ENCODE measurements around the gene ARMC6. TPM values are rescaled to one million over a fixed set of nuclear protein-coding genes. Genes with fewer than 3 reads are reported as not detected.
A peak's percentile ranks its signal among the peaks of the same experiment; 100 is the strongest.

Gene ARMC6
- 15.9 TPM for total RNA-seq
- long read RNA-seq, transcript ARMC6-202 (8 exons, 2,383 nt): major isoform, 50 of 85 reads
- long read RNA-seq, transcript ARMC6-206 (9 exons, 2,488 nt): minor isoform, 15 of 85 reads
- long read RNA-seq, partial matches to known transcripts: 2 of 85 reads
- long read RNA-seq, other reads (novel, unspliced or antisense): 14 of 85 reads

- DNase-seq (ENCODE audit: low spot score): peak; percentile 94
- intact Hi-C loops (cut with DNase I): loop anchor here (2.0 to 5.0 kb wide), 2 partner anchors 29 to 116 kb away; partner anchors contain the start of genes COPE, DDX49 and SLC25A42
These were observed at the start of gene ARMC6, which contains the start of gene SUGP2 for GRCh38 chr19:19033426-19034203. Gene ARMC6, plus strand, starts transcription at chr19:19033603. Its CDS starts 607 bp downstream, at chr19:19034210. Gene SUGP2, minus strand, starts transcription at chr19:19033517. Its CDS starts 2,446 bp downstream, at chr19:19031071.

GRCh38 chr19:18984251-18984650, 49.2 kb upstream of the ARMC6 start:
- no peak for DNase-seq (ENCODE audit: low spot score)
- intact Hi-C loops (cut with DNase I): no loop called here

- intact Hi-C loops (cut with DNase I): no loop called here
- no peak for DNase-seq (ENCODE audit: low spot score)
These were observed 48.1 kb upstream of the ARMC6 start for GRCh38 chr19:18985257-18985656.

- DNase-seq (ENCODE audit: low spot score): no peak
- intact Hi-C loops (cut with DNase I): no loop called here
These were observed 45.9 kb upstream of the ARMC6 start for GRCh38 chr19:18987456-18987855.

GRCh38 chr19:18989316-18989715, 44.1 kb upstream of the ARMC6 start:
- no peak for DNase-seq (ENCODE audit: low spot score)
- intact Hi-C loops (cut with DNase I): no loop called here

- DNase-seq (ENCODE audit: low spot score): no peak
- intact Hi-C loops (cut with DNase I): no loop called here
These were observed 43.2 kb upstream of the ARMC6 start for GRCh38 chr19:18990128-18990708.

GRCh38 chr19:18991006-18991405, 42.4 kb upstream of the ARMC6 start:
- DNase-seq (ENCODE audit: low spot score): no peak
- intact Hi-C loops (cut with DNase I): no loop called here

- intact Hi-C loops (cut with DNase I): no loop called here
- DNase-seq (ENCODE audit: low spot score): no peak
These were observed 41.9 kb upstream of the ARMC6 start for GRCh38 chr19:18991468-18991867.

- DNase-seq (ENCODE audit: low spot score): no peak
- intact Hi-C loops (cut with DNase I): no loop called here
These were observed 40.7 kb upstream of the ARMC6 start for GRCh38 chr19:18992696-18993095.

- intact Hi-C loops (cut with DNase I): no loop called here
These were observed 40.3 kb upstream of the ARMC6 start for GRCh38 chr19:18993115-18993514.

GRCh38 chr19:18995804-18996241, 37.6 kb upstream of the ARMC6 start:
- DNase-seq (ENCODE audit: low spot score): no peak
- intact Hi-C loops (cut with DNase I): no loop called here

More at GRCh38 chr19:18993115-18993514, 40.3 kb upstream of the ARMC6 start:
- no peak for DNase-seq (ENCODE audit: low spot score)

- DNase-seq (ENCODE audit: low spot score): no peak
- intact Hi-C loops (cut with DNase I): no loop called here
These were observed 37.1 kb upstream of the ARMC6 start for GRCh38 chr19:18996351-18996750.

GRCh38 chr19:18996796-18997394, 36.5 kb upstream of the ARMC6 start:
- intact Hi-C loops (cut with DNase I): no loop called here
- no peak for DNase-seq (ENCODE audit: low spot score)

GRCh38 chr19:18998276-18998675, 35.1 kb upstream of the ARMC6 start:
- intact Hi-C loops (cut with DNase I): no loop called here
- DNase-seq (ENCODE audit: low spot score): no peak

GRCh38 chr19:18999016-18999758, 34.2 kb upstream of the ARMC6 start:
- DNase-seq (ENCODE audit: low spot score): no peak

GRCh38 chr19:18999896-19000620, 33.3 kb upstream of the ARMC6 start:
- DNase-seq (ENCODE audit: low spot score): no peak

More at GRCh38 chr19:18999016-18999758, 34.2 kb upstream of the ARMC6 start:
- intact Hi-C loops (cut with DNase I): no loop called here

GRCh38 chr19:19004144-19004543, 29.3 kb upstream of the ARMC6 start:
- intact Hi-C loops (cut with DNase I): no loop called here
- no peak for DNase-seq (ENCODE audit: low spot score)

More at GRCh38 chr19:18999896-19000620, 33.3 kb upstream of the ARMC6 start:
- intact Hi-C loops (cut with DNase I): no loop called here

GRCh38 chr19:19006213-19006612, 27.2 kb upstream of the ARMC6 start:
- intact Hi-C loops (cut with DNase I): no loop called here
- DNase-seq (ENCODE audit: low spot score): no peak

GRCh38 chr19:19009951-19010350, 23.5 kb upstream of the ARMC6 start:
- no peak for DNase-seq (ENCODE audit: low spot score)
- intact Hi-C loops (cut with DNase I): no loop called here

All from cardiac septum (tissue), 1 donor.